ENCODE results near the gene LRRTM3. TPM values are rescaled to one million over a fixed set of nuclear protein-coding genes. Genes with fewer than 3 reads are reported as not detected.

LRRTM3 gene
- total RNA-seq = not detected in 2 replicates

GRCh38 chr10:66925896-66926715 is at the start of gene LRRTM3:
Gene LRRTM3 (plus strand): TSS chr10:66926036.

